ENCODE measurements around the gene LDHB.

Gene LDHB

GRCh38 chr12:21642707-21643389, 14.8 kb downstream of the LDHB start:
- no peak for TF ChIP-seq CTCF (IDR thresholded peaks at IDR 0.05; ENCODE audit: low read depth, low read length, missing control alignments)
- H3K4me3 ChIP-seq (replicated peaks; ENCODE audit: low read depth, low read length), result no peak overlapping the region
- DNase-seq (ENCODE audit: extremely low read depth, low read depth), result no peak

GRCh38 chr12:21638054-21638891, 19.4 kb downstream of the LDHB start:
- no peak for DNase-seq (ENCODE audit: extremely low read depth, low read depth)
- no peak for TF ChIP-seq CTCF (IDR thresholded peaks at IDR 0.05; ENCODE audit: low read depth, low read length, missing control alignments)
- no peak overlapping the region for H3K4me3 ChIP-seq (replicated peaks; ENCODE audit: low read depth, low read length)

- TF ChIP-seq CTCF (IDR thresholded peaks at IDR 0.05; ENCODE audit: low read depth, low read length, missing control alignments), result no peak
- H3K4me3 ChIP-seq (replicated peaks; ENCODE audit: low read depth, low read length), result no peak overlapping the region
- DNase-seq (ENCODE audit: extremely low read depth, low read depth), result no peak
These were observed 23.4 kb downstream of the LDHB start for GRCh38 chr12:21634245-21634644.

GRCh38 chr12:21631367-21631766, 26.3 kb downstream of the LDHB start:
- DNase-seq (ENCODE audit: extremely low read depth, low read depth), result no peak
- no peak overlapping the region for H3K4me3 ChIP-seq (replicated peaks; ENCODE audit: low read depth, low read length)
- no peak for TF ChIP-seq CTCF (IDR thresholded peaks at IDR 0.05; ENCODE audit: low read depth, low read length, missing control alignments)

GRCh38 chr12:21627924-21628323, 29.7 kb downstream of the LDHB start:
- TF ChIP-seq CTCF (IDR thresholded peaks at IDR 0.05; ENCODE audit: low read depth, low read length, missing control alignments), result no peak
- no peak for DNase-seq (ENCODE audit: extremely low read depth, low read depth)
- no peak overlapping the region for H3K4me3 ChIP-seq (replicated peaks; ENCODE audit: low read depth, low read length)

- TF ChIP-seq CTCF (IDR thresholded peaks at IDR 0.05; ENCODE audit: low read depth, low read length, missing control alignments), result no peak
- no peak overlapping the region for H3K4me3 ChIP-seq (replicated peaks; ENCODE audit: low read depth, low read length)
- no peak for DNase-seq (ENCODE audit: extremely low read depth, low read depth)
These were observed 39.1 kb downstream of the LDHB start for GRCh38 chr12:21618566-21618965.
